Keratinocyte (primary cell): Measurements from ENCODE around the gene CRTC1. TPM values are rescaled to one million over a fixed set of nuclear protein-coding genes. Genes with fewer than 3 reads are reported as not detected.

Source experiments
- DNase-seq: peaks from one replicate; pipeline ENCODE4 v3.0.0-alpha.2; 2011; ENCODE audit warnings: low read depth, missing footprints, low spot score
- FAIRE-seq: peaks from 2 replicates; lab custom pipeline; 2011; peaks lifted over from hg19 to GRCh38; lab: Jason Lieb, UNC
- H2AFZ ChIP-seq: 2 replicates; pipeline ENCODE4 v1.6.0; 2012; ENCODE audit warnings: low read length, control low read depth, inconsistent platforms; ENCODE audit not compliant: control insufficient read depth
- H3K27ac ChIP-seq: 2 replicates; pipeline ENCODE4 v1.5.1; 2011; ENCODE audit warnings: low read length; ENCODE audit not compliant: control insufficient read depth, insufficient read depth
- H3K27me3 ChIP-seq: 3 replicates; pipeline ENCODE4 v1.6.0; 2011; ENCODE audit warnings: low read length; ENCODE audit not compliant: control insufficient read depth, insufficient read depth; ENCODE audit errors: extremely low read depth
- H3K36me3 ChIP-seq, 2 experiments: 2 replicates in 1 of 2; 3 replicates in 1 of 2; pipeline ENCODE4 v1.5.1; 2011; ENCODE audit warnings: low read length in 2 of 2, mild to moderate bottlenecking in 1 of 2; ENCODE audit not compliant: control insufficient read depth in 2 of 2, insufficient read depth in 2 of 2; ENCODE audit errors: extremely low read depth in 1 of 2
- H3K4me1 ChIP-seq: 3 replicates; pipeline ENCODE4 v1.5.1; 2011; ENCODE audit warnings: low read length; ENCODE audit not compliant: control insufficient read depth, insufficient read depth; ENCODE audit errors: extremely low read depth
- H3K4me2 ChIP-seq: 3 replicates; pipeline ENCODE4 v1.6.0; 2011; ENCODE audit warnings: low read depth, low read length; ENCODE audit not compliant: control insufficient read depth, insufficient read depth; ENCODE audit errors: extremely low read depth
- H3K4me3 ChIP-seq, 3 experiments: fragments of 200-600 bp in 1 of 3; sonication (generic) in 1 of 3; 2 replicates in 2 of 3; 3 replicates in 1 of 3; pipeline ENCODE4 v1.5.1; 2011 to 2016; ENCODE audit warnings: low read length in 3 of 3, mild to moderate bottlenecking in 3 of 3, control low read depth in 2 of 3, inconsistent platforms in 1 of 3, low read depth in 1 of 3, mixed read lengths in 1 of 3, mixed run types in 1 of 3, moderate library complexity in 1 of 3; ENCODE audit not compliant: control insufficient read depth in 2 of 3, insufficient read depth in 2 of 3; ENCODE audit errors: extremely low read depth in 1 of 3
- H3K79me2 ChIP-seq: 2 replicates; pipeline ENCODE4 v1.6.0; 2012; ENCODE audit warnings: low read length; ENCODE audit not compliant: control insufficient read depth, insufficient read depth
- H3K9ac ChIP-seq: 3 replicates; pipeline ENCODE4 v1.6.0; 2011; ENCODE audit warnings: low read length; ENCODE audit not compliant: control insufficient read depth, insufficient read depth; ENCODE audit errors: extremely low read depth
- H3K9me1 ChIP-seq: 3 replicates; pipeline ENCODE4 v1.6.0; 2011; ENCODE audit warnings: low read length; ENCODE audit not compliant: control insufficient read depth, insufficient read depth; ENCODE audit errors: extremely low read depth
- H3K9me3 ChIP-seq: 2 replicates; pipeline ENCODE4 v1.5.1; 2012; ENCODE audit warnings: low read depth, low read length; ENCODE audit not compliant: control insufficient read depth
- H4K20me1 ChIP-seq: 3 replicates; pipeline ENCODE4 v1.6.0; 2011; ENCODE audit warnings: low read length; ENCODE audit not compliant: control insufficient read depth, insufficient read depth; ENCODE audit errors: extremely low read depth
- EZH2 ChIP-seq: IDR thresholded peaks from one replicate; pipeline ENCODE4 v1.6.1; 2012; ENCODE audit warnings: inconsistent platforms, mild to moderate bottlenecking, low read length, moderate library complexity
- dilution Hi-C: fragments of 300-500 bp; cut with MboI; formaldehyde crosslinking; loops from one replicate; pipeline ENCODE4 v1.7.0; 2020; ENCODE audit warnings: low sequenced_read_pairs; ENCODE audit not compliant: extremely low pct_ligation_motif_present
- polyA plus RNA-seq, 5 experiments: library from polyadenylated mRNA; depleted of rRNA in 3 of 5; stranded (reverse) in 3 of 5; stranded (forward) in 1 of 5; unstranded in 1 of 5; fragments of >200 nt; gene quantifications; 1 replicate in 1 of 5; 2 replicates in 3 of 5; 3 replicates in 1 of 5; pipeline versions ENCODE4 v1.2.1 to v1.2.3, GENCODE V29; 2011 to 2012; ENCODE audit warnings: missing spikeins in 2 of 5, low read depth in 1 of 5, low replicate concordance in 1 of 5
- TF ChIP-seq, protein P1 (sequence below), 3 experiments: IDR thresholded peaks in 1 of 3; conservative IDR thresholded peaks in 1 of 3; optimal IDR thresholded peaks in 1 of 3; 2 replicates in 2 of 3; 3 replicates in 1 of 3; pipeline versions ENCODE3 to v1.5.1; 2011; ENCODE audit warnings: low read length in 3 of 3, mild to moderate bottlenecking in 3 of 3, moderate library complexity in 2 of 3, control low read depth in 1 of 3, inconsistent platforms in 1 of 3; ENCODE audit not compliant: insufficient read depth in 2 of 3; ENCODE audit errors: extremely low read depth in 1 of 3

CRTC1 gene
- polyA plus RNA-seq, 1 donor (not counting 4 experiments of a cell fraction or from before 2014, with no cell fraction given): 0.54 TPM

GRCh38 chr19:18650021-18650390, 33.5 kb upstream of the CRTC1 start:
- Histone ChIP-seq H2AFZ (no peak overlapping the region), H3K9ac (no peak overlapping the region), H3K4me2 (no peak overlapping the region), H3K4me3 (no peak overlapping the region), H3K4me1 (peaks cover 3% of the 10 kb centered on the region), H3K79me2 (no peaks in the 10 kb centered on the region), H3K9me1 (no peaks in the 10 kb centered on the region), H3K9me3 (no peaks in the 10 kb centered on the region), H3K27ac (no peak overlapping the region), H4K20me1 (no peaks in the 10 kb centered on the region), H3K36me3 (no peaks in the 10 kb centered on the region), H3K27me3 (no peaks in the 10 kb centered on the region)
- FAIRE-seq (no peak), DNase-seq (no peak)
- TF ChIP-seq, protein P1, sequence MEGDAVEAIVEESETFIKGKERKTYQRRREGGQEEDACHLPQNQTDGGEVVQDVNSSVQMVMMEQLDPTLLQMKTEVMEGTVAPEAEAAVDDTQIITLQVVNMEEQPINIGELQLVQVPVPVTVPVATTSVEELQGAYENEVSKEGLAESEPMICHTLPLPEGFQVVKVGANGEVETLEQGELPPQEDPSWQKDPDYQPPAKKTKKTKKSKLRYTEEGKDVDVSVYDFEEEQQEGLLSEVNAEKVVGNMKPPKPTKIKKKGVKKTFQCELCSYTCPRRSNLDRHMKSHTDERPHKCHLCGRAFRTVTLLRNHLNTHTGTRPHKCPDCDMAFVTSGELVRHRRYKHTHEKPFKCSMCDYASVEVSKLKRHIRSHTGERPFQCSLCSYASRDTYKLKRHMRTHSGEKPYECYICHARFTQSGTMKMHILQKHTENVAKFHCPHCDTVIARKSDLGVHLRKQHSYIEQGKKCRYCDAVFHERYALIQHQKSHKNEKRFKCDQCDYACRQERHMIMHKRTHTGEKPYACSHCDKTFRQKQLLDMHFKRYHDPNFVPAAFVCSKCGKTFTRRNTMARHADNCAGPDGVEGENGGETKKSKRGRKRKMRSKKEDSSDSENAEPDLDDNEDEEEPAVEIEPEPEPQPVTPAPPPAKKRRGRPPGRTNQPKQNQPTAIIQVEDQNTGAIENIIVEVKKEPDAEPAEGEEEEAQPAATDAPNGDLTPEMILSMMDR (optimal IDR thresholded peaks at IDR 0.05 in 1 of 3, IDR thresholded peaks at IDR 0.05 in 1 of 3, conservative IDR thresholded peaks at IDR 0.05 in 1 of 3; ENCODE audit: extremely low read depth in 1 of 3, insufficient read depth in 2 of 3, low read length in 3 of 3): no peak
- TF ChIP-seq EZH2: no peak
- dilution Hi-C loops: no loop called here

DNA sequence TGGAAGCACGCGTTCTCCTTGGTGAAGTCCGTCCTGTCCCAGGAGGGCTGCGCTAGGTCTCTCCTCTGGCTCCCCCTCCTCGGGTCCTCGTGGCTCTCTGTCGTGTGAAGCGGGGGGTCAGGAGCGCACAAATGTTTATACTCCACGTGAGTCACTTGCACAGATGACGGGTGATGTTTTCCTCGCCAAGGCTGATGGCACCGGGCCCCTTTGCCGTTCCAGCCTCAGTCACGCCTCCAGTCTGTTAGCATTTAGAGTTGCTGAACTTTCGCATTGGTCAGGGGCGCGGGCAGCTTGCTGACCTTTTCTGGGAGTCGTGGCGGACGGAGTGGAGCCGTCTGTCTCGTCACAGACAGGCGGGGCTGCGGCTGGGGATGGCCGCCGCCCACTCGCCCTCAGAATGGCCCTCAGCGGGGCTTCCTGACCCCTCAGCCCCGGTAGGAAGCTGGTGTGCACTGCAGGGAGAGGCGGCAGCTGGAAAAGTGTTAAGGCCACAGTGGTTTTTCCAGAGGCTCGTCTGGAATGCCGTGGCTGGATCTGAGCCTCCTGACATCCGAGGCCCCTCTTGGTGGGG, 32.9 kb upstream of the CRTC1 start:
- FAIRE-seq: no peak
- no peak overlapping the region for H2AFZ ChIP-seq
- peaks cover 3% of the 10 kb centered on the region for H3K4me1 ChIP-seq
- no peaks in the 10 kb centered on the region for H3K36me3 ChIP-seq
- H3K27ac ChIP-seq: no peak overlapping the region
- H3K9ac ChIP-seq: no peak overlapping the region
- no peaks in the 10 kb centered on the region for H3K79me2 ChIP-seq
- no peak overlapping the region for H3K4me3 ChIP-seq
- no peaks in the 10 kb centered on the region for H3K27me3 ChIP-seq
- H3K9me1 ChIP-seq: no peaks in the 10 kb centered on the region
- TF ChIP-seq, protein P1 (optimal IDR thresholded peaks at IDR 0.05 in 1 of 3, IDR thresholded peaks at IDR 0.05 in 1 of 3, conservative IDR thresholded peaks at IDR 0.05 in 1 of 3; ENCODE audit: extremely low read depth in 1 of 3, insufficient read depth in 2 of 3, low read length in 3 of 3): no peak
- TF ChIP-seq EZH2: no peak
- H3K9me3 ChIP-seq: no peaks in the 10 kb centered on the region
- H4K20me1 ChIP-seq: no peaks in the 10 kb centered on the region
- no peak overlapping the region for H3K4me2 ChIP-seq
- dilution Hi-C loops: no loop called here
- DNase-seq: no peak
